Neural progenitor cell (in vitro differentiated cells): ENCODE data around the gene UBE2V1. TPM values are rescaled to one million over a fixed set of nuclear protein-coding genes. Genes with fewer than 3 reads are reported as not detected.

Source experiments
- DNase-seq: peaks from one replicate; pipeline ENCODE4 v3.0.0-alpha.2; 2016; ENCODE audit warnings: low spot score
- H2AFZ ChIP-seq: fragments of 200-600 bp; sonication (generic); replicated peaks from 2 replicates; pipeline ENCODE4 v1.6.1; 2016; ENCODE audit warnings: antibody characterized with exemption
- H3F3A ChIP-seq: fragments of 200-600 bp; sonication (generic); 2 replicates; pipeline ENCODE4 v1.6.1; 2016; ENCODE audit warnings: antibody characterized with exemption, low read depth
- H3K27ac ChIP-seq: fragments of 200-600 bp; sonication (generic); 2 replicates; pipeline ENCODE4 v1.5.1; 2016; ENCODE audit warnings: mild to moderate bottlenecking
- H3K27me3 ChIP-seq: fragments of 200-600 bp; sonication (generic); 2 replicates; pipeline ENCODE4 v1.6.1; 2016; ENCODE audit warnings: mild to moderate bottlenecking, moderate library complexity
- H3K36me3 ChIP-seq: fragments of 200-600 bp; sonication (generic); 2 replicates; pipeline ENCODE4 v1.5.1; 2016
- H3K4me1 ChIP-seq: fragments of 200-600 bp; sonication (generic); 2 replicates; pipeline ENCODE4 v1.6.1; 2016; ENCODE audit warnings: mixed run types
- H3K4me2 ChIP-seq: fragments of 200-600 bp; sonication (generic); 2 replicates; pipeline ENCODE4 v1.6.1; 2016
- H3K4me3 ChIP-seq: fragments of 200-600 bp; sonication (generic); 2 replicates; pipeline ENCODE4 v1.5.1; 2016
- H3K79me2 ChIP-seq: fragments of 200-600 bp; sonication (generic); 2 replicates; pipeline ENCODE4 v1.6.1; 2016; ENCODE audit warnings: low read depth
- H3K9ac ChIP-seq: fragments of 200-600 bp; sonication (generic); 2 replicates; pipeline ENCODE4 v1.6.1; 2016
- H3K9me3 ChIP-seq: fragments of 200-600 bp; sonication (generic); 2 replicates; pipeline ENCODE4 v1.5.1; 2016; ENCODE audit warnings: low read depth
- H4K20me1 ChIP-seq: fragments of 200-600 bp; sonication (generic); 2 replicates; pipeline ENCODE4 v1.6.1; 2016; ENCODE audit warnings: low read depth
- H3K27ac Mint-ChIP-seq: 3 replicates; pipeline ENCODE4 v1.8.0; 2021; ENCODE audit warnings: mixed read lengths
- H3K27me3 Mint-ChIP-seq: 2 replicates; pipeline ENCODE4 v1.8.0; 2022; ENCODE audit warnings: low read depth, mild to moderate bottlenecking, inconsistent platforms, moderate library complexity, mixed read lengths; ENCODE audit not compliant: insufficient read depth
- H3K36me3 Mint-ChIP-seq: 3 replicates; pipeline ENCODE4 v1.8.0; 2021; ENCODE audit warnings: mixed read lengths
- H3K4me1 Mint-ChIP-seq: 3 replicates; pipeline ENCODE4 v1.8.0; 2021; ENCODE audit warnings: mixed read lengths
- H3K4me3 Mint-ChIP-seq: 3 replicates; pipeline ENCODE4 v1.8.0; 2021; ENCODE audit warnings: mild to moderate bottlenecking, moderate library complexity, mixed read lengths
- H3K9me3 Mint-ChIP-seq: 3 replicates; pipeline ENCODE4 v1.8.0; 2020; ENCODE audit warnings: mixed read lengths
- EZH2 ChIP-seq: fragments of 200-600 bp; sonication (generic); IDR thresholded peaks from 2 replicates; pipeline ENCODE4 v1.6.1; 2017; ENCODE audit warnings: antibody characterized with exemption, mild to moderate bottlenecking, moderate library complexity
- EZH2phosphoT487 ChIP-seq: fragments of 200-600 bp; sonication (generic); IDR thresholded peaks from 2 replicates; pipeline ENCODE4 v1.6.1; 2017; ENCODE audit warnings: antibody characterized with exemption
- total RNA-seq: library from RNA; depleted of rRNA; stranded (reverse); fragments of >200 nt; gene quantifications from 2 replicates; pipeline ENCODE4 v1.2.3, GENCODE V29; 2015; ENCODE audit warnings: low replicate concordance
- TF ChIP-seq, protein P1 (sequence below): fragments of 200-600 bp; sonication (generic); IDR thresholded peaks from 2 replicates; pipeline ENCODE4 v1.5.1; 2017; ENCODE audit warnings: antibody characterized with exemption, mild to moderate bottlenecking

UBE2V1 gene
- total RNA-seq, 1 donor from 2014 or later, result 143 TPM

DNA sequence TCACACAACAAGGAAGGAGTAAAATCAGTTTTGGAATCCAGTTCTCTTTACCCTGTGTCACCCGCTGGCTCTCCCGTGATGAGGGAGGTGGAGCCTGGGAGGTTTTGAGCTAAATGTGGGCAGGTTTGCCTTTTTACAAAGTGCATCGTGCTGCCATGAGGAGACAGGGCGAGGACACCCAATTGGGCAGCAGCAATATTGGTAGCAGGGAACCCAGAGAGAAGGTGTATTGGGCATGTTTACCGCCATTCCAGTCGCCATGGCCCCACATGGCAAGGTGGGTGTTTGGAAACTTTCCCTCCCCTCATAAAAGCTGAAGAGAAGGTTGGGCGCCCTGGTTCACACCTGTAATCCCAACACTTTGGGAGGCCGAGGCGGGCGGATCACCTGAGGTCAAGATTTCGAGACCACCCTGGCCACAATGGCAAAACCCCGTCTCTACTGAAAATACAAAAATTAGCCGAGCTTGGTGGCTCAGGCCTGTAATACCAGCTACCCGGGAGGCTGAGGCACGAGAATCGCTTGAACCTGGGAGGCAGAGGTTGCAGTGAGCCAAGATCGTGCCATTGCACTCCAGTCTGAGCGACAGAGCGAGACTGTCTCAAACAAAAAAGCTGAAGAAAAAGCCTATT lies 3.5 kb upstream of the UBE2V1 start:
- peak overlapping the region; percentile 90 for H3K4me3 Mint-ChIP-seq
- H3K4me1 ChIP-seq, result peaks cover 24% of the 10 kb centered on the region
- peaks cover 35% of the 10 kb centered on the region for H3K4me1 Mint-ChIP-seq
- peak overlapping the region; percentile 82 for H3K4me2 ChIP-seq
- H3K9me3 ChIP-seq, result no peaks in the 10 kb centered on the region
- peaks cover 3% of the 10 kb centered on the region for H3K36me3 Mint-ChIP-seq
- H3K36me3 ChIP-seq, result no peaks in the 10 kb centered on the region
- TF ChIP-seq, protein P1, sequence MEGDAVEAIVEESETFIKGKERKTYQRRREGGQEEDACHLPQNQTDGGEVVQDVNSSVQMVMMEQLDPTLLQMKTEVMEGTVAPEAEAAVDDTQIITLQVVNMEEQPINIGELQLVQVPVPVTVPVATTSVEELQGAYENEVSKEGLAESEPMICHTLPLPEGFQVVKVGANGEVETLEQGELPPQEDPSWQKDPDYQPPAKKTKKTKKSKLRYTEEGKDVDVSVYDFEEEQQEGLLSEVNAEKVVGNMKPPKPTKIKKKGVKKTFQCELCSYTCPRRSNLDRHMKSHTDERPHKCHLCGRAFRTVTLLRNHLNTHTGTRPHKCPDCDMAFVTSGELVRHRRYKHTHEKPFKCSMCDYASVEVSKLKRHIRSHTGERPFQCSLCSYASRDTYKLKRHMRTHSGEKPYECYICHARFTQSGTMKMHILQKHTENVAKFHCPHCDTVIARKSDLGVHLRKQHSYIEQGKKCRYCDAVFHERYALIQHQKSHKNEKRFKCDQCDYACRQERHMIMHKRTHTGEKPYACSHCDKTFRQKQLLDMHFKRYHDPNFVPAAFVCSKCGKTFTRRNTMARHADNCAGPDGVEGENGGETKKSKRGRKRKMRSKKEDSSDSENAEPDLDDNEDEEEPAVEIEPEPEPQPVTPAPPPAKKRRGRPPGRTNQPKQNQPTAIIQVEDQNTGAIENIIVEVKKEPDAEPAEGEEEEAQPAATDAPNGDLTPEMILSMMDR, result no peak
- TF ChIP-seq EZH2phosphoT487, result no peak
- no peak for TF ChIP-seq EZH2
- H2AFZ ChIP-seq, result peak overlapping the region; percentile 74
- peak overlapping the region; percentile 28 for H3K9ac ChIP-seq
- H3K79me2 ChIP-seq, result peaks cover 39% of the 10 kb centered on the region
- peaks cover 33% of the 10 kb centered on the region for H3F3A ChIP-seq
- peak overlapping the region; percentile 73 for H3K4me3 ChIP-seq
- no peak overlapping the region for H3K27ac Mint-ChIP-seq
- peaks cover 11% of the 10 kb centered on the region for H4K20me1 ChIP-seq
- no peaks in the 10 kb centered on the region for H3K9me3 Mint-ChIP-seq
- H3K27me3 Mint-ChIP-seq, result no peaks in the 10 kb centered on the region
- no peak overlapping the region for H3K27ac ChIP-seq
- H3K27me3 ChIP-seq, result no peaks in the 10 kb centered on the region
- DNase-seq, result no peak

DNA sequence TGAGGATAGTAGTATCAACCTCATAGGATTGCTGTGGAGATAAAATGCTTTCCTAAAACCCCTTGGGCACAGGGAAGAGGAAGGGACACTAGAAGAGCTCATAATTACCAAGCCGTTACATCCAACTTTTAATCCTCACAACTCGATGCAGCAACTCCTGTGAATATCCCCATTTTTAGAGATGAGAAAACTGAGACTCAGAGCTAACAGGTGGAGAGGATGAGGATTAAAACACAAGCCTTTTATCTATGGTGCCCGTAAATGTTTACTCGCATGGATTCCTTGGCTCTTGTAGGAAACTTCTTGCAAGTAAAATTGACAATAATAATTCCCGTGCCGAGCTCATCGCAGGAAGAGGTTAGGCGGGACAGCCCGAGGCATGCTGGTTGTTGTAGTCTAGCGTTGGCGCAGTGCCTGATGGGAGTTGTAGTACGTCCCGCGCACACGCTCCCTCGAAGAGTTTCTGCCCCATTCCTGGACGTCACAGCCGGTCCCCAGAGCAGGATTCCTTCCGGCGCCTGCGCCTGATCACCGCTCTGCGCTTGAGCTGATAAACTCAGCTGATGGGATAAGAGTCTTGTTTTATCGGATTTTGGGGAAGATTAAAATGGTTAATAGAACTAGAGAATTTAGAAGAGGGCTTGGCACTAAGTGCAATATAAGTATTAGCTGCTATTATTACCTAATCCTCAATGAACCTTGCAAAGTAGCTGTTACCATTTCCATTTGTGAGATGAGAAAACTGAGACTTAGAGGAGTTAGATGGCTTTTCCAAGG lies 2.8 kb upstream of the UBE2V1 start:
- Histone ChIP-seq H3K4me1 (peaks cover 24% of the 10 kb centered on the region), H3K79me2 (peaks cover 46% of the 10 kb centered on the region), H3K36me3 (no peaks in the 10 kb centered on the region), H3K27me3 (no peaks in the 10 kb centered on the region), H3K9ac (peak overlapping the region; percentile 44), H3F3A (peaks cover 27% of the 10 kb centered on the region), H3K4me3 (peak overlapping the region; percentile 73), H4K20me1 (peaks cover 18% of the 10 kb centered on the region), H3K4me2 (peak overlapping the region; percentile 82), H3K9me3 (no peaks in the 10 kb centered on the region), H3K27ac (no peak overlapping the region), H2AFZ (peak overlapping the region; percentile 91)
- no peaks in the 10 kb centered on the region for H3K9me3 Mint-ChIP-seq
- peaks cover 4% of the 10 kb centered on the region for H3K36me3 Mint-ChIP-seq
- DNase-seq, result peak; percentile 97
- no peak for TF ChIP-seq EZH2phosphoT487
- TF ChIP-seq, protein P1, result no peak
- TF ChIP-seq EZH2, result no peak
- H3K4me1 Mint-ChIP-seq, result peaks cover 41% of the 10 kb centered on the region
- peak overlapping the region; percentile 82 for H3K27ac Mint-ChIP-seq
- peak overlapping the region; percentile 90 for H3K4me3 Mint-ChIP-seq
- H3K27me3 Mint-ChIP-seq, result no peaks in the 10 kb centered on the region

DNA sequence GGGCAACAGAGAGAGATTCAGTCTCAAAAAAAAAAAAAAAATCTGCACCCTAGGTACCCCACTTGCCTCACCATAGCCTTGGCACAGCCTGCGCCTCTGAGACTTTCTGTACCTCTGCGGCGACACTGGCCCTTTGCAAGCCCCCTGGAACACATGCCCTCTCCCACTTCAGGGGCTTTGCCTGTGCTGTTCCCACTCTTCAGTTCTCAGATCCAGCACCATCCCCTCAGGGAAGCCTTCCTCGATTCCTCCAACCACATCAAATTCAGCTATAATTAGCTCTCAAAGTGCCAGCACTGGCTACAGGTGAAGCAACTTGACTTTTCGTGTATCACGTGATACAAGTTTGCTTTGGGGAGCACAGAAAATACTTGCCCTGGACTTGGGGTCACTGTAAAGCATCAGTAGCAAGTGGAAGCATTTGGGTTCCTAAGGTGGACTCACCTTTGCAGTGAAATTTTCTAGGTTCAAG lies 2.1 kb upstream of the UBE2V1 start:
- H2AFZ ChIP-seq, result peak overlapping the region; percentile 91

More for the DNA sequence above, 2.1 kb upstream of the UBE2V1 start:
- Mint-ChIP-seq H3K4me3 (peak overlapping the region; percentile 90), H3K27ac (no peak overlapping the region), H3K36me3 (peaks cover 7% of the 10 kb centered on the region), H3K4me1 (peaks cover 47% of the 10 kb centered on the region), H3K27me3 (no peaks in the 10 kb centered on the region), H3K9me3 (no peaks in the 10 kb centered on the region)
- peaks cover 25% of the 10 kb centered on the region for H4K20me1 ChIP-seq
- TF ChIP-seq, protein P1, result no peak
- TF ChIP-seq EZH2 (no peak), EZH2phosphoT487 (no peak)
- H3K4me3 ChIP-seq, result peak overlapping the region; percentile 73
- H3K27ac ChIP-seq, result no peak overlapping the region
- no peaks in the 10 kb centered on the region for H3K9me3 ChIP-seq
- peak overlapping the region; percentile 44 for H3K9ac ChIP-seq
- peaks cover 53% of the 10 kb centered on the region for H3K79me2 ChIP-seq
- peaks cover 27% of the 10 kb centered on the region for H3F3A ChIP-seq
- peaks cover 24% of the 10 kb centered on the region for H3K4me1 ChIP-seq
- H3K27me3 ChIP-seq, result no peaks in the 10 kb centered on the region
- H3K4me2 ChIP-seq, result peak overlapping the region; percentile 82
- no peaks in the 10 kb centered on the region for H3K36me3 ChIP-seq
- no peak for DNase-seq
